Right atrium auricular region (tissue), 2 donors: ENCODE measurements around the gene CDK10. TPM values are rescaled to one million over a fixed set of nuclear protein-coding genes. Genes with fewer than 3 reads are reported as not detected.
"Not testable (repeated sequence)": the region's sequence is repeated elsewhere in the genome, so short reads cannot be mapped to it uniquely, and the experiment has no call there.

Experiments
- DNase-seq: peaks from one replicate; pipeline ENCODE4 v3.0.0-alpha.2; 2019; ENCODE audit warnings: low spot score
- H3K27ac ChIP-seq, 2 donors: fragments of 200-600 bp; sonication (generic); 1 replicate in 1 of 2; 2 replicates in 1 of 2; pipeline ENCODE4 v1.5.1; 2016 to 2019
- H3K27me3 ChIP-seq, 2 donors: fragments of 200-600 bp; sonication (generic); one replicate each; pipeline versions ENCODE4 v1.5.1 to v1.6.0; 2017 to 2019
- H3K36me3 ChIP-seq: fragments of 200-600 bp; sonication (generic); one replicate; pipeline ENCODE4 v1.5.1; 2016
- H3K4me1 ChIP-seq, 2 donors: fragments of 200-600 bp; sonication (generic); one replicate each; pipeline versions ENCODE4 v1.5.1 to v1.6.0; 2017 to 2019
- H3K4me3 ChIP-seq, 2 donors: fragments of 200-600 bp; sonication (generic); 1 replicate in 1 of 2; 2 replicates in 1 of 2; pipeline ENCODE4 v1.5.1; 2017 to 2019; ENCODE audit warnings: mild to moderate bottlenecking in 1 of 2, moderate library complexity in 1 of 2
- H3K9me3 ChIP-seq, 2 donors: fragments of 200-600 bp; sonication (generic); one replicate each; pipeline ENCODE4 v1.5.1; 2019
- CTCF ChIP-seq, 2 donors: fragments of 200-600 bp; sonication (generic); IDR thresholded peaks; one replicate each; pipeline ENCODE4 v1.5.1; 2019; ENCODE audit warnings: antibody characterized with exemption in 2 of 2
- total RNA-seq, 2 donors: library from RNA; depleted of rRNA; stranded (reverse); fragments of >200 nt; gene quantifications; one replicate each; pipeline ENCODE4 v1.1.0, GENCODE V29; 2016

Gene CDK10
- total RNA-seq, 2 donors from 2014 or later: 13.8 to 20.2 TPM

GRCh38 chr16:89695875-89696669 is 9.6 kb downstream of the CDK10 start:
- Histone ChIP-seq H3K36me3 (peaks cover 22% of the 10 kb centered on the region), H3K4me3 (no peak overlapping the region), H3K9me3 (no peaks in the 10 kb centered on the region), H3K27ac (no peak overlapping the region), H3K4me1 (peaks cover 0 to 16% of the 10 kb centered on the region in 2 donors), H3K27me3 (no peaks in the 10 kb centered on the region)
- no peak for TF ChIP-seq CTCF (IDR thresholded peaks at IDR 0.05)
- no peak for DNase-seq

GRCh38 chr16:89696670-89697128 is 10.2 kb downstream of the CDK10 start:
- H3K27ac ChIP-seq: no peak overlapping the region

GRCh38 chr16:89697161-89697615 is 10.7 kb downstream of the CDK10 start:
- no peak for TF ChIP-seq CTCF (IDR thresholded peaks at IDR 0.05)
- Histone ChIP-seq H3K27me3 (no peaks in the 10 kb centered on the region), H3K4me3 (no peak overlapping the region), H3K36me3 (peaks cover 12% of the 10 kb centered on the region), H3K9me3 (no peaks in the 10 kb centered on the region), H3K27ac (no peak overlapping the region), H3K4me1 (peaks cover 0 to 24% of the 10 kb centered on the region in 2 donors)
- DNase-seq: no peak

More at GRCh38 chr16:89696670-89697128, 10.2 kb downstream of the CDK10 start:
- peaks cover 16% of the 10 kb centered on the region for H3K36me3 ChIP-seq
- H3K9me3 ChIP-seq: no peaks in the 10 kb centered on the region
- no peak overlapping the region for H3K4me3 ChIP-seq
- DNase-seq: no peak
- no peak for TF ChIP-seq CTCF (IDR thresholded peaks at IDR 0.05)
- no peaks in the 10 kb centered on the region for H3K27me3 ChIP-seq
- H3K4me1 ChIP-seq: peaks cover 0 to 19% of the 10 kb centered on the region in 2 donors

GRCh38 chr16:89697616-89698331 is 11.3 kb downstream of the CDK10 start:
- Histone ChIP-seq H3K27me3 (no peaks in the 10 kb centered on the region), H3K27ac (no peak overlapping the region), H3K36me3 (peaks cover 12% of the 10 kb centered on the region), H3K9me3 (no peaks in the 10 kb centered on the region), H3K4me3 (no peak overlapping the region), H3K4me1 (peaks cover 0 to 26% of the 10 kb centered on the region in 2 donors)
- TF ChIP-seq CTCF (IDR thresholded peaks at IDR 0.05): no peak
- DNase-seq: no peak

- peaks cover 0 to 26% of the 10 kb centered on the region in 2 donors for H3K4me1 ChIP-seq
- not testable (repeated sequence) for H3K27ac ChIP-seq, H3K4me3 ChIP-seq, H3K9me3 ChIP-seq, H3K27me3 ChIP-seq, DNase-seq, H3K36me3 ChIP-seq
These were observed 12.2 kb downstream of the CDK10 start for GRCh38 chr16:89698717-89699116.

GRCh38 chr16:89699629-89700099 is 13.2 kb downstream of the CDK10 start:
- not testable (repeated sequence) for H3K9me3 ChIP-seq, H3K36me3 ChIP-seq

More at GRCh38 chr16:89699629-89700099, 13.2 kb downstream of the CDK10 start:
- not testable (repeated sequence) for H3K27me3 ChIP-seq, DNase-seq
- peak overlapping the region; percentile 11 to 74 for H3K4me3 ChIP-seq
- peak overlapping the region; percentile 86 for H3K27ac ChIP-seq
- H3K4me1 ChIP-seq: peaks cover 0 to 26% of the 10 kb centered on the region in 2 donors
